Pons (tissue), 1 donor: Measurements from ENCODE around the gene FCHSD1.

Source experiments
- DNase-seq: peaks from one replicate; pipeline ENCODE4 v3.0.0-alpha.2; 2016; ENCODE audit warnings: low spot score

FCHSD1 gene

GRCh38 chr5:141650851-141651727 is at the start of gene FCHSD1:
Gene FCHSD1, minus strand, starts transcription at chr5:141651418. Its CDS starts 50 bp downstream, at chr5:141651368.
- peak; percentile 72 for DNase-seq

- no peak for DNase-seq
These were observed 46.4 kb upstream of the FCHSD1 start for GRCh38 chr5:141697586-141697985.

- DNase-seq, result no peak
These were observed 45.2 kb upstream of the FCHSD1 start for GRCh38 chr5:141696431-141696830.

GRCh38 chr5:141695627-141696215 is 44.5 kb upstream of the FCHSD1 start:
- DNase-seq, result no peak

GRCh38 chr5:141694479-141694878 is 43.3 kb upstream of the FCHSD1 start:
- no peak for DNase-seq

GRCh38 chr5:141692919-141693725 is 41.9 kb upstream of the FCHSD1 start:
- DNase-seq, result no peak

- DNase-seq, result no peak
These were observed 41.3 kb upstream of the FCHSD1 start for GRCh38 chr5:141692533-141692888.

- DNase-seq, result peak; percentile 64
These were observed 40.8 kb upstream of the FCHSD1 start for GRCh38 chr5:141691867-141692532.

- no peak for DNase-seq
These were observed 40.2 kb upstream of the FCHSD1 start for GRCh38 chr5:141691286-141691866.

GRCh38 chr5:141686648-141687416 is 35.6 kb upstream of the FCHSD1 start:
- DNase-seq, result no peak

GRCh38 chr5:141685591-141685990 is 34.4 kb upstream of the FCHSD1 start:
- no peak for DNase-seq

- no peak for DNase-seq
These were observed 32.5 kb upstream of the FCHSD1 start for GRCh38 chr5:141683596-141684141.

GRCh38 chr5:141681695-141682641 is 30.8 kb upstream of the FCHSD1 start, which contains the start of gene ARAP3:
Gene ARAP3, minus strand, starts transcription at chr5:141682230. Its CDS starts 1,744 bp downstream, at chr5:141680486.
- peak; percentile 48 for DNase-seq

- DNase-seq, result no peak
These were observed 30.1 kb upstream of the FCHSD1 start for GRCh38 chr5:141681295-141681694.

- DNase-seq, result no peak
These were observed 29.6 kb upstream of the FCHSD1 start for GRCh38 chr5:141680751-141681201.

- no peak for DNase-seq
These were observed 29.0 kb upstream of the FCHSD1 start for GRCh38 chr5:141680178-141680577.

- DNase-seq, result no peak
These were observed 26.2 kb upstream of the FCHSD1 start for GRCh38 chr5:141677415-141677814.

GRCh38 chr5:141675672-141676071 is 24.5 kb upstream of the FCHSD1 start:
- DNase-seq, result no peak

- no peak for DNase-seq
These were observed 23.5 kb upstream of the FCHSD1 start for GRCh38 chr5:141674747-141675146.
